DND-41 (cell line): ENCODE data around the gene SLITRK2.

Experiments used
- ATAC-seq: fragments of 200-7000 bp; cut with Tn5 transposase; 3 replicates; pipeline ENCODE4 v1.9.1; 2021; ENCODE audit warnings: low read depth; ENCODE audit not compliant: insufficient read depth
- DNase-seq: peaks from one replicate; pipeline ENCODE4 v3.0.0-alpha.2; 2020
- H2AFZ ChIP-seq: 2 replicates; pipeline ENCODE4 v1.6.0; 2012; ENCODE audit warnings: low read depth, low read length
- H3K27ac ChIP-seq: 2 replicates; pipeline ENCODE4 v1.5.1; 2012; ENCODE audit warnings: low read length, inconsistent platforms
- H3K27me3 ChIP-seq: fragments of 200-600 bp; sonication (generic); 2 replicates; pipeline ENCODE4 v1.6.0; 2012; ENCODE audit warnings: low read length, mild to moderate bottlenecking, inconsistent platforms; ENCODE audit not compliant: insufficient read depth, poor library complexity
- H3K36me3 ChIP-seq: 2 replicates; pipeline ENCODE4 v1.5.1; 2012; ENCODE audit warnings: low read length, inconsistent platforms; ENCODE audit not compliant: insufficient read depth
- H3K4me1 ChIP-seq: 2 replicates; pipeline ENCODE4 v1.5.1; 2012; ENCODE audit warnings: mild to moderate bottlenecking, low read length; ENCODE audit not compliant: insufficient read depth
- H3K4me2 ChIP-seq: 2 replicates; pipeline ENCODE4 v1.6.0; 2012; ENCODE audit warnings: mild to moderate bottlenecking, moderate library complexity, low read length, inconsistent platforms; ENCODE audit not compliant: insufficient read depth
- H3K4me3 ChIP-seq, 2 experiments: fragments of 200-600 bp in 1 of 2; shearing (Covaris generic) in 1 of 2; 2 replicates each; pipeline ENCODE4 v1.5.1; 2012 to 2016; ENCODE audit warnings: inconsistent platforms in 2 of 2, low read length in 2 of 2, mild to moderate bottlenecking in 2 of 2, low read depth in 1 of 2, moderate library complexity in 1 of 2
- H3K79me2 ChIP-seq: 2 replicates; pipeline ENCODE4 v1.6.0; 2012; ENCODE audit warnings: low read length, inconsistent platforms; ENCODE audit not compliant: insufficient read depth
- H3K9ac ChIP-seq: 2 replicates; pipeline ENCODE4 v1.6.0; 2012; ENCODE audit warnings: low read depth, mild to moderate bottlenecking, inconsistent platforms, low read length, moderate library complexity
- H3K9me3 ChIP-seq: 2 replicates; pipeline ENCODE4 v1.5.1; 2012; ENCODE audit warnings: low read length, moderate library complexity, mild to moderate bottlenecking, inconsistent platforms; ENCODE audit not compliant: insufficient read depth, severe bottlenecking
- H4K20me1 ChIP-seq: 2 replicates; pipeline ENCODE4 v1.6.0; 2012; ENCODE audit warnings: low read length; ENCODE audit not compliant: insufficient read depth
- CTCF ChIP-seq: IDR thresholded peaks from 2 replicates; pipeline ENCODE4 v1.5.1; 2012; ENCODE audit warnings: borderline replicate concordance, low read length, moderate library complexity, mild to moderate bottlenecking; ENCODE audit not compliant: poor library complexity, severe bottlenecking; ENCODE audit errors: extremely low read depth
- EZH2 ChIP-seq: IDR thresholded peaks from 3 replicates; pipeline ENCODE4 v1.6.1; 2012; ENCODE audit warnings: borderline replicate concordance, low read depth, mild to moderate bottlenecking, moderate library complexity, low read length, inconsistent platforms; ENCODE audit not compliant: severe bottlenecking

Gene SLITRK2

GRCh38 chrX:145818186-145819113 lies 821 bp downstream of the SLITRK2 start:
- Histone ChIP-seq H3K27ac (no peak overlapping the region), H3K27me3 (no peaks in the 10 kb centered on the region), H3K4me2 (no peak overlapping the region), H3K4me1 (no peaks in the 10 kb centered on the region), H3K9me3 (no peaks in the 10 kb centered on the region), H3K9ac (no peak overlapping the region), H3K4me3 (no peak overlapping the region), H3K36me3 (no peaks in the 10 kb centered on the region), H2AFZ (no peak overlapping the region), H3K79me2 (no peaks in the 10 kb centered on the region), H4K20me1 (no peaks in the 10 kb centered on the region)
- no peak for ATAC-seq
- no peak for TF ChIP-seq EZH2
- TF ChIP-seq CTCF, result no peak
- no peak for DNase-seq

GRCh38 chrX:145820825-145821224 lies 3.2 kb downstream of the SLITRK2 start:
- Histone ChIP-seq H3K27ac (no peak overlapping the region), H3K4me2 (no peak overlapping the region), H3K9me3 (no peaks in the 10 kb centered on the region), H3K36me3 (no peaks in the 10 kb centered on the region), H3K9ac (no peak overlapping the region), H3K79me2 (no peaks in the 10 kb centered on the region), H3K27me3 (no peaks in the 10 kb centered on the region), H4K20me1 (no peaks in the 10 kb centered on the region), H3K4me1 (no peaks in the 10 kb centered on the region), H2AFZ (no peak overlapping the region), H3K4me3 (no peak overlapping the region)
- TF ChIP-seq EZH2, result no peak
- TF ChIP-seq CTCF, result no peak
- ATAC-seq (no peak), DNase-seq (no peak)

- H3K4me2 ChIP-seq, result no peak overlapping the region
- no peaks in the 10 kb centered on the region for H3K9me3 ChIP-seq
- no peaks in the 10 kb centered on the region for H3K27me3 ChIP-seq
These were observed 3.8 kb downstream of the SLITRK2 start for GRCh38 chrX:145821291-145821897.

More at GRCh38 chrX:145821291-145821897, 3.8 kb downstream of the SLITRK2 start:
- H4K20me1 ChIP-seq, result no peaks in the 10 kb centered on the region
- ATAC-seq (no peak), DNase-seq (no peak)
- no peak overlapping the region for H2AFZ ChIP-seq
- no peak overlapping the region for H3K9ac ChIP-seq
- no peak overlapping the region for H3K4me3 ChIP-seq
- no peak overlapping the region for H3K27ac ChIP-seq
- H3K4me1 ChIP-seq, result no peaks in the 10 kb centered on the region
- no peaks in the 10 kb centered on the region for H3K79me2 ChIP-seq
- no peaks in the 10 kb centered on the region for H3K36me3 ChIP-seq
- TF ChIP-seq CTCF, result no peak
- TF ChIP-seq EZH2, result no peak
